GM12878 (cell line): ENCODE data around the gene MFAP1. TPM values are rescaled to one million over a fixed set of nuclear protein-coding genes. Genes with fewer than 3 reads are reported as not detected.

Experiments used
- ATAC-seq: fragments of 200-7000 bp; cut with Tn5 transposase; 3 replicates; pipeline ENCODE4 v1.9.1; 2020; ENCODE audit warnings: mild to moderate bottlenecking, moderate library complexity
- BruUV-seq: library from RNA; stranded (reverse); fragments of 400-500 nt; replicated peaks from 2 replicates; lab custom pipeline; 2021; lab: Mats Ljungman, UMichigan
- CTCF ChIA-PET: fragments of 300-600 bp; sonication (Branson Sonifier 250); formaldehyde crosslinking; extraction: SDS; loops from one replicate; lab custom pipeline; 2021; ENCODE audit warnings: inconsistent platforms; lab: Yijun Ruan, JAX
- POLR2A ChIA-PET: fragments of 350-600 bp; formaldehyde crosslinking; extraction: SDS; loops from one replicate; lab custom pipeline; 2021; ENCODE audit warnings: inconsistent platforms; lab: Charles Lee
- RAD21 ChIA-PET: fragments of 300-600 bp; sonication (Branson Sonifier 250); formaldehyde crosslinking; loops from one replicate; lab custom pipeline; 2023; ENCODE audit warnings: antibody characterized with exemption; ENCODE audit not compliant: unreplicated experiment; lab: Charles Lee
- SMC1A ChIA-PET: fragments of 300-600 bp; sonication (Branson Sonifier 250); formaldehyde crosslinking; loops from one replicate; lab custom pipeline; 2023; ENCODE audit not compliant: unreplicated experiment, uncharacterized antibody; lab: Charles Lee
- DNase-seq: peaks from one replicate; pipeline ENCODE4 v3.0.0-alpha.2; 2011; ENCODE audit warnings: low read depth, low spot score
- FAIRE-seq: peaks from 3 replicates; lab custom pipeline; 2011; peaks lifted over from hg19 to GRCh38; lab: Jason Lieb, UNC
- H2AFZ ChIP-seq: 2 replicates; pipeline ENCODE4 v1.6.0; 2011; ENCODE audit warnings: low read depth, low read length, control low read depth; ENCODE audit not compliant: control insufficient read depth
- H3K27ac ChIP-seq: 2 replicates; pipeline ENCODE4 v1.5.1; 2011; ENCODE audit warnings: control low read depth; ENCODE audit not compliant: control insufficient read depth, insufficient read depth
- H3K27me3 ChIP-seq, 2 experiments: replicated peaks in 1 of 2; 2 replicates each; pipeline versions ENCODE4 v1.6.0 to v1.6.1; 2011; ENCODE audit warnings: low read length in 1 of 2; ENCODE audit not compliant: control insufficient read depth in 2 of 2, insufficient read depth in 2 of 2
- H3K36me3 ChIP-seq, 2 experiments: 2 replicates each; pipeline ENCODE4 v1.5.1; 2011; ENCODE audit warnings: low read length in 1 of 2; ENCODE audit not compliant: control insufficient read depth in 2 of 2, insufficient read depth in 2 of 2
- H3K4me1 ChIP-seq: 2 replicates; pipeline ENCODE4 v1.6.1; 2011; ENCODE audit warnings: mild to moderate bottlenecking, low read length, moderate library complexity, mixed read lengths; ENCODE audit not compliant: control insufficient read depth, insufficient read depth
- H3K4me2 ChIP-seq: 2 replicates; pipeline ENCODE4 v1.6.0; 2011; ENCODE audit warnings: control low read depth; ENCODE audit not compliant: control insufficient read depth, insufficient read depth
- H3K4me3 ChIP-seq: fragments of 200-600 bp; sonication (generic); 2 replicates; pipeline ENCODE4 v1.5.1; 2016
- H3K79me2 ChIP-seq: 2 replicates; pipeline ENCODE4 v1.6.0; 2011; ENCODE audit warnings: low read length; ENCODE audit not compliant: control insufficient read depth, insufficient read depth
- H3K9ac ChIP-seq: 2 replicates; pipeline ENCODE4 v1.8.0; 2011; ENCODE audit warnings: low read length, control low read depth, mixed read lengths; ENCODE audit not compliant: control insufficient read depth, insufficient read depth
- H3K9me3 ChIP-seq: replicated peaks from 3 replicates; pipeline ENCODE4 v1.5.1; 2011; ENCODE audit warnings: mild to moderate bottlenecking, low read length; ENCODE audit not compliant: control insufficient read depth, insufficient read depth
- H4K20me1 ChIP-seq: 2 replicates; pipeline ENCODE4 v1.6.0; 2011; ENCODE audit not compliant: control insufficient read depth, insufficient read depth
- ASH2L ChIP-seq: fragments of 300-600, 200-600 bp; sonication (generic); IDR thresholded peaks from 2 replicates; pipeline ENCODE4 v1.6.1; 2017; ENCODE audit warnings: low read depth, mild to moderate bottlenecking, borderline replicate concordance
- BACH1 ChIP-seq: fragments of 450-650 bp; IDR thresholded peaks from 2 replicates; pipeline ENCODE4 v1.6.1; 2017; ENCODE audit warnings: mild to moderate bottlenecking, borderline replicate concordance
- BCL11A ChIP-seq: IDR thresholded peaks from 2 replicates; pipeline ENCODE4 v1.6.1; 2011; ENCODE audit warnings: low read depth, low read length
- BHLHE40 ChIP-seq, 2 experiments: fragments of 450-650 bp in 1 of 2; IDR thresholded peaks; 2 replicates each; pipeline ENCODE4 v1.6.1; 2011 to 2017; ENCODE audit warnings: low read depth in 2 of 2, borderline replicate concordance in 1 of 2, improper control_type of control experiment in 1 of 2, low read length in 1 of 2, mild to moderate bottlenecking in 1 of 2
- CEBPB ChIP-seq, 2 experiments: fragments of 150-350 bp in 1 of 2; IDR thresholded peaks; 2 replicates each; pipeline ENCODE4 v1.6.1; 2012 to 2014; ENCODE audit warnings: low read depth in 2 of 2, low read length in 2 of 2, borderline replicate concordance in 1 of 2, inconsistent platforms in 1 of 2
- CHD2 ChIP-seq: IDR thresholded peaks from 2 replicates; pipeline ENCODE4 v1.6.1; 2011; ENCODE audit warnings: low read depth, low read length, improper control_type of control experiment, borderline replicate concordance
- EP300 ChIP-seq, 2 experiments: fragments of 150-350 bp in 1 of 2; IDR thresholded peaks; 2 replicates each; pipeline ENCODE4 v1.6.1; 2011 to 2012; ENCODE audit warnings: low read depth in 2 of 2, low read length in 2 of 2, borderline replicate concordance in 1 of 2, improper control_type of control experiment in 1 of 2, inconsistent platforms in 1 of 2; ENCODE audit not compliant: control insufficient read depth in 1 of 2
- FOS ChIP-seq: IDR thresholded peaks from 3 replicates; pipeline ENCODE4 v1.6.1; 2011; ENCODE audit warnings: borderline replicate concordance; ENCODE audit not compliant: insufficient read length; ENCODE audit errors: extremely low read depth
- GABPA ChIP-seq: IDR thresholded peaks from 2 replicates; pipeline ENCODE4 v1.6.1; 2014; ENCODE audit warnings: antibody characterized with exemption, low read depth, mild to moderate bottlenecking, inconsistent platforms
- LARP7 ChIP-seq: fragments of 450-650 bp; IDR thresholded peaks from 2 replicates; pipeline ENCODE4 v1.6.1; 2017; ENCODE audit warnings: mild to moderate bottlenecking
- MTA2 ChIP-seq: fragments of 450-650 bp; IDR thresholded peaks from 2 replicates; pipeline ENCODE4 v1.6.1; 2016; ENCODE audit warnings: low read depth, mild to moderate bottlenecking, moderate library complexity
- MYB ChIP-seq: fragments of 150-350 bp; IDR thresholded peaks from 2 replicates; pipeline ENCODE4 v1.6.1; 2014; ENCODE audit warnings: mild to moderate bottlenecking, low read depth, low read length, borderline replicate concordance
- NBN ChIP-seq: fragments of 450-650 bp; IDR thresholded peaks from 2 replicates; pipeline ENCODE4 v1.6.1; 2016
- NFIC ChIP-seq: IDR thresholded peaks from 2 replicates; pipeline ENCODE4 v1.6.1; 2012; ENCODE audit warnings: low read depth, mild to moderate bottlenecking, inconsistent platforms, low read length, moderate library complexity
- PAX5 ChIP-seq: IDR thresholded peaks from 2 replicates; pipeline ENCODE4 v1.6.1; 2011; ENCODE audit warnings: low read depth, low read length, borderline replicate concordance
- POLR2AphosphoS5 ChIP-seq: IDR thresholded peaks from 2 replicates; pipeline ENCODE4 v1.6.1; 2011; ENCODE audit warnings: mild to moderate bottlenecking, low read length, inconsistent platforms
- RAD21 ChIP-seq: IDR thresholded peaks from 2 replicates; pipeline ENCODE4 v1.6.1; 2011; ENCODE audit warnings: mild to moderate bottlenecking, low read depth, low read length, moderate library complexity; ENCODE audit not compliant: insufficient read depth
- SMAD5 ChIP-seq: IDR thresholded peaks from 2 replicates; pipeline ENCODE4 v1.6.1; 2016; ENCODE audit warnings: antibody characterized with exemption, low read depth
- SRF ChIP-seq, 2 experiments: IDR thresholded peaks; 2 replicates each; pipeline ENCODE4 v1.6.1; 2011; ENCODE audit warnings: low read depth in 2 of 2, low read length in 2 of 2, mild to moderate bottlenecking in 1 of 2, moderate library complexity in 1 of 2
- TBL1XR1 ChIP-seq: IDR thresholded peaks from 2 replicates; pipeline ENCODE4 v1.6.1; 2012; ENCODE audit warnings: low read depth, low read length, improper control_type of control experiment
- TCF3 ChIP-seq: IDR thresholded peaks from 2 replicates; pipeline ENCODE4 v1.6.1; 2012; ENCODE audit warnings: low read depth, mild to moderate bottlenecking, low read length, borderline replicate concordance; ENCODE audit not compliant: insufficient read depth
- WGBS: methylation state at CpG from one replicate; pipeline ENCODE4 v1.1.6; 2016; ENCODE audit warnings: low lambda C conversion rate; ENCODE audit not compliant: insufficient replicate concordance, insufficient coverage; ENCODE audit errors: missing lambda C conversion rate; 5-methylcytosine and 5-hydroxymethylcytosine counted together
- in situ Hi-C: fragments of 300-500 bp; cut with MboI; formaldehyde crosslinking; loops from 9 replicates; pipeline ENCODE4 v1.14.3; 2018; ENCODE audit warnings: mixed read lengths
- intact Hi-C: fragments of 100-400 bp; cut with micrococcal nuclease; formaldehyde crosslinking; loops from one replicate; pipeline ENCODE4 v1.14.2; 2022; ENCODE audit not compliant: unreplicated experiment
- polyA plus RNA-seq, 11 experiments: library from polyadenylated mRNA; depleted of rRNA in 4 of 11; unstranded in 6 of 11; stranded (reverse) in 5 of 11; fragments of >200 nt; fragmentation: Nextera tagmentation in 4 of 11; fragmentation: Illumina TruSeq in 1 of 11; extraction: Ambion mirVana in 4 of 11; extraction: Trizol in 1 of 11; gene quantifications; 1 replicate in 1 of 11; 2 replicates in 10 of 11; pipeline versions ENCODE4 v1.2.1 to v1.2.3, GENCODE V29; 2011 to 2016; ENCODE audit warnings: inconsistent platforms in 2 of 11, missing spikeins in 2 of 11, low read depth in 1 of 11
- total RNA-seq, 4 experiments: library from RNA; depleted of rRNA in 3 of 4; stranded (reverse); fragments of >200 nt in 3 of 4; fragmentation: Illumina TruSeq in 1 of 4; extraction: Trizol in 1 of 4; gene quantifications; 2 replicates each; pipeline versions ENCODE4 v1.2.1 to v1.2.3, GENCODE V29; 2013 to 2021

MFAP1 gene
- total and polyA plus RNA-seq, 10 of the 15 experiments (the other 5 are each of a cell fraction or from before 2014, with no cell fraction given) = 24.5 to 67.3 (median 47.4) TPM

- Histone ChIP-seq H3K27ac (peak within 1 kb of the TSS; percentile 99), H3K4me3 (peak within 1 kb of the TSS; percentile 96), H3K4me2 (peak within 1 kb of the TSS; percentile 99), H3K9ac (peak within 1 kb of the TSS; percentile 100), H4K20me1 (no peaks in the 10 kb centered on the region; the same call in none of the 2 replicates), H3K36me3 (peaks cover 5 to 30% of the 10 kb centered on the region in 2 experiments), H3K9me3 (no peaks in the 10 kb centered on the region), H3K79me2 (peaks cover 34% of the 10 kb centered on the region), H3K27me3 (no peaks in the 10 kb centered on the region), H2AFZ (peak within 1 kb of the TSS; percentile 90), H3K4me1 (peaks cover 34% of the 10 kb centered on the region)
- peak; percentile 99 for DNase-seq
- ChIA-PET POLR2A (interaction anchor here (0.5 to 6.5 kb wide), 10 partner anchors 7 to 52 kb away, joined by 3 to 59 read pairs (median 4); partner anchors contain the start of genes ELL3, HYPK, MFAP1 and SERINC4), RAD21 (interaction anchor here (0.8 to 2.2 kb wide), 7 partner anchors 13 to 40 kb away, joined by 5 to 10 read pairs (median 6); partner anchors contain the start of genes ELL3 and MFAP1), SMC1A (interaction anchor here (1.1 to 9.4 kb wide), 11 partner anchors 9 to 41 kb away, joined by 3 to 129 read pairs (median 4); partner anchors contain the start of genes ELL3, HYPK and MFAP1), CTCF (interaction anchor here (0.6 to 7.1 kb wide), 6 partner anchors 16 to 40 kb away, joined by 3 to 72 read pairs (median 4); partner anchors contain the start of genes ELL3 and MFAP1)
- TSS peak; percentile 65 for BruUV-seq
- in situ Hi-C loops = loop anchor here (10.0 to 25.0 kb wide), 2 partner anchors 933 to 1530 kb away; partner anchors contain the start of genes GANC and TMEM87A
- peak; percentile 90 for FAIRE-seq
- WGBS = under 1% methylated on average over 47 of the region's 66 CpGs
- intact Hi-C loops = loop anchor here (1.0 to 5.0 kb wide), 2 partner anchors 8 to 35 kb away; partner anchors contain the start of genes HYPK, SERINC4 and WDR76
- peak; percentile 92 for ATAC-seq
- TF ChIP-seq MYB (no peak), GABPA (no peak), LARP7 (peak; percentile 85), TCF3 (no peak; the same call in 1 of the 2 replicates), BCL11A (no peak), CHD2 (peak; percentile 61; the same call in 1 of the 2 replicates), PAX5 (peak; percentile 13; the same call in 1 of the 2 replicates), TBL1XR1 (no peak), NBN (peak; percentile 88), BACH1 (peak; percentile 56; the same call in 1 of the 2 replicates), CEBPB (IDR thresholded peaks at IDR 0.05; ENCODE audit: borderline replicate concordance in 1 of 2, low read depth in 2 of 2, low read length in 2 of 2) (no peak), POLR2AphosphoS5 (peak; percentile 99), EP300 (IDR thresholded peaks at IDR 0.05; ENCODE audit: borderline replicate concordance in 1 of 2, control insufficient read depth in 1 of 2, low read depth in 2 of 2, low read length in 2 of 2) (peak in 1 of 2 experiments; percentile 24; a peak in 1 of 4 replicates), ASH2L (no peak), RAD21 (no peak), NFIC (no peak), MTA2 (peak; percentile 39), SMAD5 (peak; percentile 65; the same call in 1 of the 2 replicates), SRF (IDR thresholded peaks at IDR 0.05; ENCODE audit: low read depth in 2 of 2, low read length in 2 of 2) (no peak), FOS (peak; percentile 40), BHLHE40 (IDR thresholded peaks at IDR 0.05; ENCODE audit: borderline replicate concordance in 1 of 2, low read depth in 2 of 2, low read length in 1 of 2) (peak; percentile 96 to 99)
Measured at GRCh38 chr15:43791993-43792760, 32.3 kb downstream of the MFAP1 start, which contains the start of gene SERF2. Gene SERF2, plus strand, starts transcription at chr15:43792320. Its CDS starts 57 bp downstream, at chr15:43792377.
